Colonic mucosa (tissue), 4 donors: ENCODE results near the gene TPST1. TPM values are rescaled to one million over a fixed set of nuclear protein-coding genes. Genes with fewer than 3 reads are reported as not detected.
"Not testable (repeated sequence)": the region's sequence is repeated elsewhere in the genome, so short reads cannot be mapped to it uniquely, and the experiment has no call there.

Source experiments
- DNase-seq: peaks from one replicate; pipeline ENCODE4 v3.0.0-alpha.2; 2020
- H3K27ac ChIP-seq: fragments of 200-600 bp; one replicate; pipeline ENCODE4 v1.8.0; 2021
- H3K27me3 ChIP-seq: fragments of 200-600 bp; one replicate; pipeline ENCODE4 v1.8.0; 2021
- H3K36me3 ChIP-seq: fragments of 200-600 bp; one replicate; pipeline ENCODE4 v1.8.0; 2021
- H3K4me1 ChIP-seq: fragments of 200-600 bp; one replicate; pipeline ENCODE4 v1.8.0; 2021; ENCODE audit warnings: mild to moderate bottlenecking
- H3K4me3 ChIP-seq: fragments of 200-600 bp; one replicate; pipeline ENCODE4 v1.8.0; 2021
- H3K9ac ChIP-seq, 2 donors: one replicate each; pipeline ENCODE4 v1.7.0; 2013; ENCODE audit warnings: control low read depth in 2 of 2, low read depth in 2 of 2, low read length in 2 of 2
- H3K9me3 ChIP-seq: fragments of 200-600 bp; one replicate; pipeline ENCODE4 v1.8.0; 2021
- intact Hi-C: fragments of 100-400 bp; cut with DNase I; formaldehyde crosslinking; loops from one replicate; pipeline ENCODE4 v1.14.1; 2022
- total RNA-seq, 2 donors: library from RNA; stranded (reverse); fragmentation: NEBNext Ultra II Directional in 1 of 2; extraction: Animal tissue kit (Norgen Biotek cat#: 25700) in 1 of 2; gene quantifications; one replicate each; pipeline ENCODE4 v1.2.1, GENCODE V29; 2021
- TF ChIP-seq, protein P1 (sequence below): fragments of 200-600 bp; IDR thresholded peaks from one replicate; pipeline ENCODE4 v1.8.0; 2022; ENCODE audit warnings: antibody characterized with exemption, mild to moderate bottlenecking
- donor health status: healthy.
- donor health status: DM: no; HTN: no; CAD: no.
- donor health status: DM: no; HTN: no; CAD: no.

Gene TPST1
- total RNA-seq, 2 donors from 2014 or later: 3.6 to 6.1 TPM

- H3K27ac ChIP-seq: no peak overlapping the region
- no peaks in the 10 kb centered on the region for H3K36me3 ChIP-seq
- H3K9ac ChIP-seq: no peak overlapping the region
- TF ChIP-seq, protein P1, sequence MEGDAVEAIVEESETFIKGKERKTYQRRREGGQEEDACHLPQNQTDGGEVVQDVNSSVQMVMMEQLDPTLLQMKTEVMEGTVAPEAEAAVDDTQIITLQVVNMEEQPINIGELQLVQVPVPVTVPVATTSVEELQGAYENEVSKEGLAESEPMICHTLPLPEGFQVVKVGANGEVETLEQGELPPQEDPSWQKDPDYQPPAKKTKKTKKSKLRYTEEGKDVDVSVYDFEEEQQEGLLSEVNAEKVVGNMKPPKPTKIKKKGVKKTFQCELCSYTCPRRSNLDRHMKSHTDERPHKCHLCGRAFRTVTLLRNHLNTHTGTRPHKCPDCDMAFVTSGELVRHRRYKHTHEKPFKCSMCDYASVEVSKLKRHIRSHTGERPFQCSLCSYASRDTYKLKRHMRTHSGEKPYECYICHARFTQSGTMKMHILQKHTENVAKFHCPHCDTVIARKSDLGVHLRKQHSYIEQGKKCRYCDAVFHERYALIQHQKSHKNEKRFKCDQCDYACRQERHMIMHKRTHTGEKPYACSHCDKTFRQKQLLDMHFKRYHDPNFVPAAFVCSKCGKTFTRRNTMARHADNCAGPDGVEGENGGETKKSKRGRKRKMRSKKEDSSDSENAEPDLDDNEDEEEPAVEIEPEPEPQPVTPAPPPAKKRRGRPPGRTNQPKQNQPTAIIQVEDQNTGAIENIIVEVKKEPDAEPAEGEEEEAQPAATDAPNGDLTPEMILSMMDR: no peak
- DNase-seq: no peak
- intact Hi-C loops: no loop called here
- H3K27me3 ChIP-seq: no peaks in the 10 kb centered on the region
- no peak overlapping the region for H3K4me3 ChIP-seq
- no peaks in the 10 kb centered on the region for H3K4me1 ChIP-seq
- no peaks in the 10 kb centered on the region for H3K9me3 ChIP-seq
Measured at GRCh38 chr7:66377714-66378113, 172.6 kb downstream of the TPST1 start.

- TF ChIP-seq, protein P1: no peak
- intact Hi-C loops: no loop called here
- no peaks in the 10 kb centered on the region for H3K4me1 ChIP-seq
- no peak overlapping the region for H3K4me3 ChIP-seq
- no peaks in the 10 kb centered on the region for H3K36me3 ChIP-seq
- H3K27me3 ChIP-seq: no peaks in the 10 kb centered on the region
- no peak overlapping the region for H3K27ac ChIP-seq
- H3K9me3 ChIP-seq: no peaks in the 10 kb centered on the region
- no peak for DNase-seq
- H3K9ac ChIP-seq: no peak overlapping the region
Measured at GRCh38 chr7:66379542-66380160, 174.5 kb downstream of the TPST1 start.

GRCh38 chr7:66380272-66380888 lies 175.2 kb downstream of the TPST1 start:
- Histone ChIP-seq H3K4me1 (no peaks in the 10 kb centered on the region), H3K27ac (no peak overlapping the region), H3K9ac (no peak overlapping the region), H3K36me3 (no peaks in the 10 kb centered on the region), H3K9me3 (no peaks in the 10 kb centered on the region), H3K27me3 (no peaks in the 10 kb centered on the region), H3K4me3 (no peak overlapping the region)
- no peak for DNase-seq
- TF ChIP-seq, protein P1: no peak
- intact Hi-C loops: no loop called here

DNA sequence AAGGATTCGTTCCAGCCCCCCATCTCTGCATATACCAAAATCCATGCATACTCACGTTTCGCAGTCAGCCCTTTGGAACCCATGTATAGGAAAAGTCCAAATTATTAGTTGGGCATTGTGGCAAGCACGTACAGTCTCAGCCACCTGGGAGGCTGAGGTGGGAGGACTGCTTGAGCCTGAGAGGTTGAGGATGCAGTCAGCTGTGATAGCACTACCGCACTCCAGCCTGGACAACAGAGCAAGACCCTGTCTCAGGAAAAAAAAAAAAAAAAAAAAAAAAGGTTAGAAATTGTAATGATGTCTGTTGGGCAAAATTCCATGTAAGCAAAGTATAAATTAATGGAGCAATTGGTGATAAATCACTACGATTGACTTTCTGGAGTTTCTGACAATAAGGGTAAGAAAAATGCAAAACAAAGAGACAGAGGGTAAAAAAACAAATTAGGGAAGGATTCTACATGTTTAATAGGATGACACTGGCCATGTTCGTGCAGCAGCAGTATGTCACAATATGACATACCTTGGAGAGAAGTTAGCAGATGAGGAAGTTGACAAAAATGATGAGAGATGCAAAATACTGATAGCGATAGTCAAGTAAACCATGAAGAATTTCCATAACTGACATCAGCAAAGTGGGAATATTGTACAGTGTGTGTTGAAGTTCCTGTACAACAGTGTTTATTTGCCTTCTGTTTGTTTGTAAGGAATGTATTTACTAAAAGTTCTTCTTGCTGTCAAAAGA lies 177.2 kb downstream of the TPST1 start:
- H3K9me3 ChIP-seq, DNase-seq, H3K9ac ChIP-seq, H3K4me3 ChIP-seq, H3K36me3 ChIP-seq, intact Hi-C loops, H3K4me1 ChIP-seq, H3K27ac ChIP-seq, H3K27me3 ChIP-seq: not testable (repeated sequence)

- H3K9me3 ChIP-seq, H3K36me3 ChIP-seq, H3K4me1 ChIP-seq, DNase-seq, H3K9ac ChIP-seq, H3K27me3 ChIP-seq, H3K27ac ChIP-seq, H3K4me3 ChIP-seq, intact Hi-C loops: not testable (repeated sequence)
Measured at GRCh38 chr7:66385191-66385905, 180.2 kb downstream of the TPST1 start.

GRCh38 chr7:66395128-66395571 lies 190.0 kb downstream of the TPST1 start:
- H3K9me3 ChIP-seq, intact Hi-C loops, H3K4me3 ChIP-seq, H3K4me1 ChIP-seq, H3K27me3 ChIP-seq, H3K27ac ChIP-seq, H3K36me3 ChIP-seq, DNase-seq, H3K9ac ChIP-seq: not testable (repeated sequence)

DNA sequence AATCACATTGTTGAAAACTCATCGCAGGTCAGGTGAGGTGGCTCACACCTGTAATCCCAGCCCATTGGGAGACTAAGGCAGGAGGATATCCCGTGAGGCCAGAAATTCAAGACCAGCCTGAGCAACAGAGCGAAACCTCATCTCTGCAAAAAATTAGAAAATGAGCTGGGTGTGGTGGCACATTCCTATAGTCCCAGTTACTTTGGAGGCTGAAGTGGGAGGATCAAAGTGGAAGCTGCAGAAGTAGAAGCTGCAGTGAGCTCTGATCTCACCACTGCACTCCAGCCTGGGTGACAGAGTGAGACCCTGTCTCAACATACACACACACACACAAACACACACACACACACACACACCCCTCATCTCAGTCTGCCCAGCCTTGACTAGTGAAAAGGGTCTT lies 190.9 kb downstream of the TPST1 start:
- H3K27me3 ChIP-seq, intact Hi-C loops, DNase-seq, H3K4me1 ChIP-seq, H3K9ac ChIP-seq, H3K4me3 ChIP-seq, H3K36me3 ChIP-seq, H3K9me3 ChIP-seq, H3K27ac ChIP-seq: not testable (repeated sequence)

GRCh38 chr7:66398841-66399240 lies 193.7 kb downstream of the TPST1 start:
- intact Hi-C loops, H3K27me3 ChIP-seq, H3K9me3 ChIP-seq: not testable (repeated sequence)

More at GRCh38 chr7:66398841-66399240, 193.7 kb downstream of the TPST1 start:
- not testable (repeated sequence) for H3K4me3 ChIP-seq, H3K9ac ChIP-seq, H3K27ac ChIP-seq, DNase-seq, H3K36me3 ChIP-seq, H3K4me1 ChIP-seq
